HEK293 (cell line): ENCODE measurements around the gene ARHGAP5.

Experiments
- CTCF ChIA-PET: fragments of 350-600 bp; formaldehyde crosslinking; extraction: SDS; loops from one replicate; lab custom pipeline; 2021; ENCODE audit warnings: antibody characterized with exemption; lab: Yijun Ruan, JAX
- POLR2A ChIA-PET: fragments of 300-600 bp; formaldehyde crosslinking; extraction: SDS; loops from one replicate; lab custom pipeline; 2020; ENCODE audit warnings: antibody characterized with exemption, inconsistent platforms; lab: Yijun Ruan, JAX
- H3K27ac ChIP-seq: fragments of 200-500 bp; sonication (Bioruptor generic); 2 replicates; pipeline ENCODE4 v1.5.1; 2014; ENCODE audit warnings: low read depth, low read length, control low read depth, inconsistent platforms; ENCODE audit errors: extremely low read depth
- H3K36me3 ChIP-seq, 2 experiments: fragments of 200-500 bp in 1 of 2; sonication (Bioruptor generic) in 1 of 2; 1 replicate in 1 of 2; 2 replicates in 1 of 2; pipeline ENCODE4 v1.5.1; 2014 to 2017; ENCODE audit warnings: inconsistent platforms in 2 of 2, low read length in 2 of 2; ENCODE audit not compliant: control insufficient read depth in 2 of 2, insufficient read depth in 1 of 2
- H3K4me1 ChIP-seq: fragments of 200-500 bp; sonication (Bioruptor generic); 2 replicates; pipeline ENCODE4 v1.5.1; 2014; ENCODE audit warnings: mild to moderate bottlenecking, low read length, inconsistent platforms; ENCODE audit not compliant: control insufficient read depth, insufficient read depth
- H3K4me3 ChIP-seq: 2 replicates; pipeline ENCODE4 v1.5.1; 2011; ENCODE audit warnings: low read depth, mild to moderate bottlenecking, control low read depth, low read length, moderate library complexity
- H3K9me3 ChIP-seq: fragments of 200-500 bp; sonication (Bioruptor generic); 2 replicates; pipeline ENCODE4 v1.5.1; 2014; ENCODE audit warnings: low read depth, low read length, inconsistent platforms; ENCODE audit not compliant: control insufficient read depth, insufficient read depth
- ELK4 ChIP-seq: IDR thresholded peaks from 2 replicates; pipeline ENCODE4 v1.6.1; 2011; ENCODE audit warnings: mild to moderate bottlenecking, low read depth, low read length, borderline replicate concordance
- GLIS2 ChIP-seq: fragments of 450-650 bp; formaldehyde crosslinking; IDR thresholded peaks from 2 replicates; pipeline ENCODE4 v1.5.1; 2016; ENCODE audit warnings: missing biosample characterization, missing genetic modification characterization
- MZF1 ChIP-seq: fragments of 450-650 bp; formaldehyde crosslinking; IDR thresholded peaks from 2 replicates; pipeline ENCODE4 v1.5.1; 2017; ENCODE audit warnings: missing biosample characterization, missing genetic modification characterization, borderline replicate concordance
- SP7 ChIP-seq: fragments of 450-650 bp; formaldehyde crosslinking; IDR thresholded peaks from 2 replicates; pipeline ENCODE4 v1.5.1; 2016; ENCODE audit warnings: missing biosample characterization, missing genetic modification characterization
- YY2 ChIP-seq: fragments of 450-650 bp; formaldehyde crosslinking; IDR thresholded peaks from 2 replicates; pipeline ENCODE4 v1.5.1; 2016; ENCODE audit warnings: missing biosample characterization, missing genetic modification characterization
- ZBTB17 ChIP-seq: fragments of 450-650 bp; formaldehyde crosslinking; IDR thresholded peaks from 2 replicates; pipeline ENCODE4 v1.5.1; 2016; ENCODE audit warnings: missing biosample characterization, missing genetic modification characterization
- ZFP69B ChIP-seq: fragments of 450-650 bp; formaldehyde crosslinking; IDR thresholded peaks from 2 replicates; pipeline ENCODE4 v1.5.1; 2016; ENCODE audit warnings: missing biosample characterization, missing genetic modification characterization
- ZNF157 ChIP-seq: fragments of 450-650 bp; formaldehyde crosslinking; IDR thresholded peaks from 2 replicates; pipeline ENCODE4 v1.5.1; 2016; ENCODE audit warnings: missing biosample characterization, missing genetic modification characterization
- ZNF184 ChIP-seq: fragments of 450-650 bp; IDR thresholded peaks from 2 replicates; pipeline ENCODE4 v1.5.1; 2018; ENCODE audit warnings: missing biosample characterization, mild to moderate bottlenecking, missing genetic modification characterization
- ZNF19 ChIP-seq: fragments of 450-650 bp; formaldehyde crosslinking; IDR thresholded peaks from 2 replicates; pipeline ENCODE4; 2016; ENCODE audit warnings: missing biosample characterization, missing genetic modification characterization, low read depth
- ZNF24 ChIP-seq: fragments of 450-650 bp; formaldehyde crosslinking; IDR thresholded peaks from 2 replicates; pipeline ENCODE4 v1.5.1; 2016; ENCODE audit warnings: missing biosample characterization, missing genetic modification characterization
- ZNF248 ChIP-seq: fragments of 450-650 bp; formaldehyde crosslinking; IDR thresholded peaks from 2 replicates; pipeline ENCODE4 v1.5.1; 2017; ENCODE audit warnings: missing biosample characterization, missing genetic modification characterization
- ZNF26 ChIP-seq: fragments of 450-650 bp; formaldehyde crosslinking; IDR thresholded peaks from 2 replicates; pipeline ENCODE4 v1.5.1; 2016; ENCODE audit warnings: missing biosample characterization, missing genetic modification characterization
- ZNF311 ChIP-seq: fragments of 450-650 bp; formaldehyde crosslinking; IDR thresholded peaks from 2 replicates; pipeline ENCODE4 v1.5.1; 2017; ENCODE audit warnings: missing biosample characterization, missing genetic modification characterization, borderline replicate concordance
- ZNF324 ChIP-seq: fragments of 450-650 bp; formaldehyde crosslinking; IDR thresholded peaks from 2 replicates; pipeline ENCODE4 v1.5.1; 2016; ENCODE audit warnings: missing biosample characterization, missing genetic modification characterization
- ZNF37A ChIP-seq: fragments of 450-650 bp; IDR thresholded peaks from 2 replicates; pipeline ENCODE4 v1.5.1; 2018; ENCODE audit warnings: missing biosample characterization, missing genetic modification characterization
- ZNF416 ChIP-seq: fragments of 450-650 bp; formaldehyde crosslinking; IDR thresholded peaks from 2 replicates; pipeline ENCODE4 v1.5.1; 2016; ENCODE audit warnings: missing biosample characterization, missing genetic modification characterization
- ZNF473 ChIP-seq: fragments of 450-650 bp; formaldehyde crosslinking; IDR thresholded peaks from 2 replicates; pipeline ENCODE4 v1.5.1; 2017; ENCODE audit warnings: missing biosample characterization, missing genetic modification characterization
- ZNF48 ChIP-seq: fragments of 450-650 bp; formaldehyde crosslinking; IDR thresholded peaks from 2 replicates; pipeline ENCODE4 v1.5.1; 2016; ENCODE audit warnings: missing biosample characterization, missing genetic modification characterization
- ZNF621 ChIP-seq: fragments of 450-650 bp; formaldehyde crosslinking; IDR thresholded peaks from 2 replicates; pipeline ENCODE4 v1.5.1; 2017; ENCODE audit warnings: missing biosample characterization, missing genetic modification characterization
- ZNF747 ChIP-seq: fragments of 450-650 bp; formaldehyde crosslinking; IDR thresholded peaks from 2 replicates; pipeline ENCODE4 v1.5.1; 2016; ENCODE audit warnings: missing biosample characterization, missing genetic modification characterization
- ZNF768 ChIP-seq: fragments of 450-650 bp; formaldehyde crosslinking; IDR thresholded peaks from 2 replicates; pipeline ENCODE4 v1.5.1; 2018; ENCODE audit warnings: missing biosample characterization, mild to moderate bottlenecking, missing genetic modification characterization
- ZSCAN18 ChIP-seq: fragments of 450-650 bp; formaldehyde crosslinking; IDR thresholded peaks from 2 replicates; pipeline ENCODE4 v1.5.1; 2016; ENCODE audit warnings: missing biosample characterization, missing genetic modification characterization
- TF ChIP-seq, protein P1 (sequence below): fragments of 450-650 bp; formaldehyde crosslinking; IDR thresholded peaks from 2 replicates; pipeline ENCODE4 v1.5.1; 2016; ENCODE audit warnings: missing biosample characterization, missing genetic modification characterization

Gene ARHGAP5

DNA sequence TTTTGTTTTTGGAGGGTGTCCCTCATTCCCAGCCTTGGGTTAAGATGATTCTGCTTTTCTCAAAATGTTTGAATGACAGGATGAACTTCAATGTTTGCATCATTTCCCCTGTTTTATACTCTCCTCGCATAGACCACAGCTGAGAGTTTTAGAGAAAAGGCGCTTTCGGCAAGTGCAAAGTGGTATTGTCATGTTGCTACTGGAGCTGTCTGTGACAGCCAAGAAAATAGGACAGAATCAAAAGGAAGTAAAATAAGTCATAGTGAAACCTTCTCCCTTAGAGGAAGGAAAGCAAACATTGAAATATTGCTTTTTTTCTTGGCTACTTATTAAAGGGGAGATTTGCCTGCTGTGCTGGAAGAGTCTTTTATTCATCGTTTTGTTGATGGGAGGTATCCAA, 33.5 kb upstream of the ARHGAP5 start (continued):
- TF ChIP-seq ELK4 (no peak), ZNF621 (tag by site-specific recombination) (no peak), ZNF37A (tag by site-specific recombination) (no peak), ZNF19 (tag by site-specific recombination) (no peak), SP7 (no peak), ZNF157 (tag by site-specific recombination) (no peak), ZNF24 (tag by site-specific recombination) (no peak), ZNF473 (tag by site-specific recombination) (no peak)

DNA sequence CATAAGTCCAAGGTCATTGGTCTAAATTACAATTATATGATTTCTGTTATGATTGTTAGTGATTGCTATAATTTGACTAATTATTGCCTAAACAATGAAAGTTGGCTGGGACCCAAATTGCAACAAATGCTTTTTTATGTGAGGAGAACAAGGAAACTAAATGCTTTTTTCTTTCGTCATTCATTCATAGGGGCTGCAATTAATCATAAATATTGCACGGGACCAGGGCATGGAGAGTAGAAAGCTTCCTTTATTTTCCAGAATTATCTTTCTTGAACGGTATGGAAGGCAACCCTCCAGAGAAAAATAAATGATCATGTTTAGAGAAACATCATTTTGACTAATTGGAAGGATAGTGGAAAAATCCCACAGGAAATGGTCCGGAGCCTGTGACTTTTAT, 32.6 kb upstream of the ARHGAP5 start:
- CTCF ChIA-PET, result interaction anchor here (0.5 kb wide), 1 partner anchor 766 kb away, joined by 3 read pairs; no protein-coding TSS in a partner anchor
- TF ChIP-seq ZNF184 (no peak), ZNF248 (tag by site-specific recombination) (no peak), ZNF473 (tag by site-specific recombination) (no peak), ZNF747 (no peak), ZNF26 (tag by site-specific recombination) (no peak), GLIS2 (tag by site-specific recombination) (no peak), MZF1 (no peak), YY2 (tag by site-specific recombination) (no peak), ZNF48 (tag by site-specific recombination) (no peak), ZFP69B (tag by site-specific recombination) (no peak), ZNF324 (no peak), ZNF311 (tag by site-specific recombination) (no peak), ZSCAN18 (no peak), ZBTB17 (tag by site-specific recombination) (no peak), ZNF768 (tag by site-specific recombination) (no peak), ZNF416 (tag by site-specific recombination) (no peak)
- TF ChIP-seq, protein P1, sequence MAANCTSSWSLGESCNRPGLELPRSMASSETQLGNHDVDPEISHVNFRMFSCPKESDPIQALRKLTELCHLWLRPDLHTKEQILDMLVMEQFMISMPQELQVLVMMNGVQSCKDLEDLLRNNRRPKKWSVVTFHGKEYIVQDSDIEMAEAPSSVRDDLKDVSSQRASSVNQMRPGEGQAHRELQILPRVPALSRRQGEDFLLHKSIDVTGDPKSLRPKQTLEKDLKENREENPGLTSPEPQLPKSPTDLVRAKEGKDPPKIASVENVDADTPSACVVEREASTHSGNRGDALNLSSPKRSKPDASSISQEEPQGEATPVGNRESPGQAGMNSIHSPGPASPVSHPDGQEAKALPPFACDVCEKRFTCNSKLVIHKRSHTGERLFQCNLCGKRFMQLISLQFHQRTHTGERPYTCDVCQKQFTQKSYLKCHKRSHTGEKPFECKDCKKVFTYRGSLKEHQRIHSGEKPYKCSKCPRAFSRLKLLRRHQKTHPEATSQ (tag by site-specific recombination), result no peak
- H3K36me3 ChIP-seq, result no peaks in the 10 kb centered on the region
- H3K27ac ChIP-seq, result no peak overlapping the region
- peaks cover 3% of the 10 kb centered on the region; the same call in 1 of the 2 replicates for H3K4me1 ChIP-seq
- no peak overlapping the region for H3K4me3 ChIP-seq
- POLR2A ChIA-PET, result no interaction called here
- no peaks in the 10 kb centered on the region for H3K9me3 ChIP-seq
